Skin of body (tissue), 2 donors: ENCODE data around the gene TMEM88. TPM values are rescaled to one million over a fixed set of nuclear protein-coding genes. Genes with fewer than 3 reads are reported as not detected.

Experiments used
- DNase-seq: peaks from one replicate; lab custom pipeline; 2025; lab: John Stamatoyannopoulos, UW
- total RNA-seq: library from RNA; depleted of rRNA; stranded (reverse); fragments of >200 nt; gene quantifications from one replicate; pipeline ENCODE4 v1.2.3, GENCODE V29; 2014

The TMEM88 gene
- total RNA-seq, 1 donor from 2014 or later, result 3.6 TPM

GRCh38 chr17:7843536-7844291 lies 11.2 kb upstream of the TMEM88 start:
- peak; percentile 64 for DNase-seq

GRCh38 chr17:7844292-7845154 lies 10.3 kb upstream of the TMEM88 start:
- DNase-seq, result peak; percentile 90

GRCh38 chr17:7845359-7846062 lies 9.4 kb upstream of the TMEM88 start:
- no peak for DNase-seq

- DNase-seq, result no peak
These were observed 8.7 kb upstream of the TMEM88 start for GRCh38 chr17:7846063-7846735.

- no peak for DNase-seq
These were observed 7.9 kb upstream of the TMEM88 start for GRCh38 chr17:7846765-7847661.

GRCh38 chr17:7848131-7848579 lies 6.7 kb upstream of the TMEM88 start:
- DNase-seq, result no peak

- no peak for DNase-seq
These were observed 6.1 kb upstream of the TMEM88 start for GRCh38 chr17:7848739-7849129.

GRCh38 chr17:7849130-7849750 lies 5.6 kb upstream of the TMEM88 start:
- DNase-seq, result no peak

- DNase-seq, result no peak
These were observed 4.9 kb upstream of the TMEM88 start for GRCh38 chr17:7849751-7850504.

- no peak for DNase-seq
These were observed 4.0 kb upstream of the TMEM88 start for GRCh38 chr17:7850701-7851437.

GRCh38 chr17:7851438-7852261 lies 3.2 kb upstream of the TMEM88 start:
- peak; percentile 89 for DNase-seq

- DNase-seq, result no peak
These were observed 2.6 kb upstream of the TMEM88 start for GRCh38 chr17:7852262-7852670.

- no peak for DNase-seq
These were observed 1.8 kb upstream of the TMEM88 start for GRCh38 chr17:7852919-7853690.

- no peak for DNase-seq
These were observed 1.2 kb upstream of the TMEM88 start for GRCh38 chr17:7853691-7854038.

- no peak for DNase-seq
These were observed 638 bp upstream of the TMEM88 start for GRCh38 chr17:7854078-7854777.

- DNase-seq, result no peak
These were observed 769 bp downstream of the TMEM88 start for GRCh38 chr17:7855660-7856010.
